ENCODE measurements around the gene ANKRD30A.

DNA sequence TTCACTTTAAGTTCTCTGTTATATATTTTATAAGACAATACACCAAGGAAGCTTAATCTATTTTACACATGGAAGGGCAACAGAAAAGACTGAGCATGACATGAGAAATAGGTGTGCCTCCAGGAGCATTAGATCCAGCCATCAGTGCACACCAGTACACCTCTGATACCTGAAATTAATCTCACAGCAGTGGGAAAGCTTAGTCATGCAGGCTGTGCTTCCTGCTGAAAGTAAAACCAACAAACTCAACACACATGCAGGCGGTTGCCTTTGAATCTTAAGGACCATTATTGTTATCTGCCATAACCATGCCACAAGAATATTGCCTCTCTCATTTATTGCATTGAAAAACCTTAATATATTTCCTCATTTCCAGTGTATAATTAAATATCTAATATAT is 16.4 kb upstream of the ANKRD30A start:
- TF ChIP-seq POLR2A (IDR thresholded peaks at IDR 0.05; ENCODE audit: low read length), result no peak
- no peak for TF ChIP-seq GATA1 (IDR thresholded peaks at IDR 0.05; ENCODE audit: low read depth, low read length)
